Measurements from ENCODE around the gene PLGLB1.
"Not testable (repeated sequence)": the region's sequence is repeated elsewhere in the genome, so short reads cannot be mapped to it uniquely, and the experiment has no call there.

Gene PLGLB1

DNA sequence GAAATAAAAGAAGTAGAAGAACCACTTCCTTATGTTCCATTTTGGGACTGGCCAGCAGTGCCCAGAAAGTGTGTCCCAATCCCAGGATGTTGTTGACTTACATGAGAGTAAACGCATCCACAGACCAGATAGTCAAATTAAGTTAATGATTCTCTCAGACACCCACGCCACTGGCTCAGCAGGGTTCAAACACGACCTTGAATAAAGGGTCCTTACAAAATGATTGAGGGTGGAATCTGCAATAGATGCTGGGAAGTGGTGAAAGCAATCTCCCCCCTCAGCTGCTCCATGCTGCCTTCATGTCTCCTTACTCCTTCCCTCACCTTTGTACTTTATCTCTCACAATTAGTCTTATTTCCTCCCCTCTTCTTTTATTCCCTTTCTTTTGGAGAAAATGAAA is at the start of gene PLGLB1:
Gene PLGLB1 (minus strand): TSS at position 101 of the 400 bp plus-strand sequence. CDS start 61 bp downstream, at position 40.
- not testable (repeated sequence) for DNase-seq

DNA sequence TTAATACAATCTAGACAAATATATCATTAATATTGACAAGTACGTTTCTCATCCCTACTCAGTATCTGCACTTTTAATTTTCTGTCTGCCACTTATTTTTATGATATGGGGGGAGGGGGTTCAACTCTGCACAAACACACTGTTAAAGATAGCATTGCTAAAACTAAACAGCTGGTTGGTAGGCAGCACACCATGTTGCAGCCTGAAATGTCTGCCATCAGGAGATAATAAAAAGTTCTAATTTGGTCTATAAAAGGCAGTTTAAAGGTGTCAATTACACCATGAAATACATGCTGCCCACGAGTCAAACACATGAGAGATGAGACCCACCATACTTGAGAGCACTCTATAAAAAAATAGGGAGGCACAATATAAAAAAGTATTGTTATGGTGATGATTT is 42.7 kb upstream of the PLGLB1 start:
- not testable (repeated sequence) for DNase-seq

DNA sequence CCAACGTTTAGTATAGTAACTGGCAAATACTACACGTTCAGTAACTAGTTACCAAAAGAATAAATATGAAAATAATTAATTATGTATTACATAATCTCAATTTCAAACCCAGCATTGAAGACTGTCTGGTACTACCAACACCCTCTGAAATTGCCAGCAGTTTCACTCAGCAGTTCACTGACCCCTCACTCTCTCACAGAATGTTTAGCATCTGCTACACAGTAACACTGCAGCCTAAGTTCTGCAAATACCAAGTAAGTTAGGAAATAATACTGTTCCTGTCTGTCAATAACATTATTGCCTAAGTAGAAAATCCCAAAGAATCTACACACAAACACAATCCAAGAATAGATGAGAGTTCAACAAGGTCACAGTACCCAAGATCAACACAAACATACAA is 41.8 kb upstream of the PLGLB1 start:
- not testable (repeated sequence) for DNase-seq

DNA sequence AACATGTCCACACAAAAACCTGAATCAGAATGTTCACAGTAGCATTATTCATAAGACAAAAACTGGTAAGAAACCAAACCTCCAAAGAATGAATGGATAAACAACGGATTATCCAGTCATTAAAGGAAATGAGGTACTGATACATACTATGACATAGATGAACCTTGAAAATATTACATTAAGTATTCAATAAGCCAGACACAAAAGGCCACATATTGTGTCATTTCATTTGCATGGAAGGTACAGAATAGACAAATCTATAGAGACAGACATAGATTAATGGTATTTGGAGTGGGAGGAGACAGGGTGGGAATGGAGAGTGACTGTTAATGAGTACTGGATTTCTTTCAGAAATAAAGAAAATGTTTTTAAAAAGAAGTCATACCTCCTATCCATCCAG is 39.9 kb upstream of the PLGLB1 start:
- DNase-seq: not testable (repeated sequence)

DNA sequence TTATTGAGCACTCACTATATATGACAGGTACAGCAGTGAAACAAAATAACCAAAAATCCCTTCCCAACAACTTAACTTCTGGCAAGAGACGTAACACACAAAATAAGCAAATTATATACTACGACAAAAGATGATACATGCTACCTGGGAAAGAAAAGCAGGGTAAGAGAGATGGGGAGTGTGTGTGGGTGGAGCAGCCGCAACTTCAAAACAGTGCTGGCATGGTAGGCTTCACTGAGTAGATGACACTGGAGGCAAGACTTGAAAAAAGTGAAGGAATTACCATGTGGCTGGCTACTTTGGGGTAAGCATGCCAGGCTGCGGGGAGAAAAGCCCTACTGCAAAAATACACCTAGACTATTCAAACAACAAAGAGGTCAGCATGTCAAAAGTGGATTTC is 36.0 kb upstream of the PLGLB1 start:
- DNase-seq: not testable (repeated sequence)

DNA sequence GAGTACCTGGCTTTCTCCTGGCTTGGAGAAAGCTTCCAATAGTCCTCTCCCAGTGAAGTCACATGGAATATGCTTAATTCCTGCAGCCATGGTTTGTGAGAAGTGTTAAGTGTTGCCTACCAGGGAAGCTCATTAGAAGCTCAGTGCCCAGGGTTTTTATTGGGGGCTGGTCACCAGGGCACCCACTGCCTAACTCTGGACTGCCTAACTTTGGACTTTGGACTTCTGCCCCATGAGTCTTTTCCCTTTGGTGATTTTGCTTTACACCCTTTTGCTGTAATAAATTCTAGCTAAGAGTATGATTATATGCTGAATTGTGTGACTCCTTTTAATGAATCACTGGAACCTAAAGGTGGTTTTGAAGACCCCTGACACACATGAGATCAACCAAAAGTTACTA is 35.2 kb upstream of the PLGLB1 start:
- DNase-seq: not testable (repeated sequence)

DNA sequence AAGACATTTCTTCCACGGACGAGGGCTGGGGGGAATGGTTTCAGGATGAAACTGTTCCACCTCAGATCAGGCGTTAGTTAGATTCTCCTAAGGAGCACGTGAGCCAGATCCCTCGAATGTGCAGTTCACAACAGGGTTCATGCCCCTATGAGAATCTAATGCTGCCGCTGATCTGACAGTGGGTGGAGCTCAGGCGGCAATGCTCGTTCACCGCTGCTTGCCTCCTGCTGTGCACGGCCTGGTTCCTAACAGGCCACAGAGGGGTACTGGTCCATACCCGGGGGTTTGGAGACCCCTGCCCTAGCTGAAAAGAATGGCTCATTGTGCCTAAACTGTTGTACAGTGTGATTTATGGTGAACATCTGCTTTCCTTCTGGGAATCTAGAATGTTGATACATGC is 34.8 kb upstream of the PLGLB1 start:
- DNase-seq: not testable (repeated sequence)

DNA sequence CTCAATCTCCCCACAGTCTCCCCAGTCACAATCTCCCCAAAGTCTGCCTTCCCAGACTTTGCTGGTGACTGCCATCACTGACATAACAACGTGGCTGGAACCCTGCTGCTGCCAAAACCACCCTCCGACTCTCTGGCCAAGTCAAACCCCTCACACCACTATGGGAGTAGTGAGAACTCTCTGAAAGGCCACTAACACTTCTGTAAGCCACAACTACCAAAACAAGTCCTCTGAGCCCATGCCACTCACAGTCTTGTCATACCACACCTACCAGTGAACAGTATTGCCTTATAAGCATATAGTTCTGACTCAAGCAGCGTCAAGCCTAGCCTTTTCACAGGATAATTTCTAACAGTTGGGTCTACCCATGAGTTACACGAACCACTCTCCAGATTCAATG is 32.7 kb upstream of the PLGLB1 start:
- not testable (repeated sequence) for DNase-seq

DNA sequence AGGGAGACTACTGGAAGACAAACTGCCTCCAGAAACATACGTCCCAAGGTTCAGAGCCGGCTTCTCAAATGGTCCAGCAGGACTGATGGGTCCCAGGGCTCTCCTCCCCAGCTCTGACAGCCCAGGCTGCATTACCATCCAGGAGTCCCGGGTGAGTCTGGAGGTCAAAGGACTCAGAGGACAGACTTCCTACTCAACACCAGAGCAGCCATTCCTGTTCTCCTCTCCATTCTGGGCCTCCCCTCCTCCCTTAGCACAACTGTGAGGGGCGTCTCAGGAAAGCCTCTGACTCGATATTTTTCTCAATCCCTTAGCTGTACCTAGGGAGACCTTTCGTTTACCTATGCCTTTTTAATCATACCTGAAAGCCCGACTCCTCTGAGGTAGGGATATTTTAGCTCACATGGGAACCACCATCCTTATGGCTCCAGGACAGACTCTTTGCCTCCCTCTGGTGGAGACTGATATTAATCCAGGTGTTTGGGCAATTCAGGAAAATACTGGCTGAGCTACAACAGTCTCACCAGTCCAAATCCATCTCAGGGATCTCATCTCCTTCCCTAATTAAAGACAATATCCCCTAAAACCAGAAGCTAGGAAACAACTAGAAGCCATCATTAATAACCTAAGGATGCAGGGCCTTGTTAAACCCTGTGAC is 19.8 kb upstream of the PLGLB1 start:
- DNase-seq: peak; percentile 3

DNA sequence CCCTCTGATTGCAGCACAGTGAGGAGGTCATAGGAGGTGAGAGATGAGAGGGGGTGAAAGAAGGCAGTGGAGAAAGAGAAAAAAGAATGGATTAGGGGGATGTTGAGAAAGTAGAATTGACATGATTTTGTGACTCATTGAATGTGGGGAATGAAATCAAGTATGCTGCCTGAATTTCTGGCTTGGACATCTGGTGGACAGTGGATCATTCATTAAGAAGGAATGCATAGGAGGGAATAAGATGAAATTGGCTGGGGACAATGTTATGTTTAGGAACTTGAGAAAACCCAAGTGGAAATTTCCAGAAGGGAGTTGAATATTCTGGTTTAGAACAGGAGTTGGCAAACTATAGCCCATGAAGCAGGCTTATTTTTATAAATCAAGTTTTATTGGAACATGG is 7.0 kb upstream of the PLGLB1 start:
- not testable (repeated sequence) for DNase-seq

DNA sequence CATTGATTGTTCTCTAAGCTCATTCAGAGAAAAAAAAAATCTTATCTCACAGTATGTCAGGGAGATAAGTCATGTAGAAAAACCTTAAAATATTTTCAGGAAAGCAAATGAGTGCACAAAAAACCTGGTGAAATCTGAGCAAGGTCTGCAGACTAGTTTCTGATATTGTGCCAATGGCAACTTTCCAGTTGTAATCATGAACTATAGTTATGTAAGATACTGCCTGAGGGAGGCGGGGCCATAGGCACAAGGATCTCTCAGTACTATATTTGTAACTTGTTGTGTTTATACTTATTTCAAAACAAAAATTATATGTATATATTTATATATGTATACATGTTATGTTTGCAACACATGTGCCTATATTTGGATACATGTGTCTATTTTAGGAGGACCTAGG is 5.2 kb upstream of the PLGLB1 start:
- DNase-seq: not testable (repeated sequence)

DNA sequence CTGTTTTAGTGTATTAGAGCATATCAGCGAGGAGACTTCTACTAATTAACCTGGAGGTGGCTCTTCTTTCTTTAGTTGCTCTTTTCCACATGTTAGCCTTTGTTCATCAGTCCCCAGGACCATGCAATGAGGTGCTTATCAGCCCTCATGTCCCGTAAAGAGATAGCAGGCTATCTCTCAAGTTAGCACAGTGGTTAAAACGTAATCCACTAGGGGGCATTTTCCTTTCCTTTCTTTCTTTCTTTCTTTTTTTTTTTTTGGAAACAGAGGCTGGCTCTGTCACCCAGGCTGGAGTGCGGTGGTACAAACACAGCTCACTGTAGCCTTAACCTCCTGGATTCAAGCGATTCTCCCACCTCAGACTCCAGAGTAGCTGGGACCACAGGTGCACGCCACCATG is 4.3 kb upstream of the PLGLB1 start:
- not testable (repeated sequence) for DNase-seq

DNA sequence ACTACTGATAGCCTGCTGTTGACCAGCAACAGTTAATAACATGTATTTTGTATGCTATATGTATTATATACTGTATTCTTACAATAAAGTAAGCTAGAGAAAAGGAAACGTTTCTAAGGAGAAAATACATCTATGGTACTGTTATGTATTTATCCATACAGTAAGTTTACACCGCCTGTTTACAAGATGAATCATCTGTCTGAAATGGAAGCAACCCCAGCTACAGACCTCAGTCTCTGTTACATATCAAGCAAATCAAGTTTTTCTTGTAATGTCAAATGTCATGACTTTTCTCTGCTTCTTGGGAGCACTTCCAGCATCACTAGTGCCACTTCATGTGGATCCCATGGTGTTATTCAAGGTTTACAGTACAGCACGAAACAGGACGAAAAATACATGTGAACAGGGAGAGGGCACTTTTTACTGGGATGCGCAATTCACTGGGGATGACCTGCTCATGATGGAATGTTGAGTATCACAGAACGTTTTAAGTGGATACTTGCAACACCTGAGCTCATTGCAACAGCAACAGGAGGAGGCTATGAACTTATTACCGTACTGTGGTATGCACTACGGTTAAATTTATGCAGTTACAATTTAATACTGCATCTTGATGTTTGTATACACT is 2.5 kb upstream of the PLGLB1 start:
- not testable (repeated sequence) for DNase-seq

DNA sequence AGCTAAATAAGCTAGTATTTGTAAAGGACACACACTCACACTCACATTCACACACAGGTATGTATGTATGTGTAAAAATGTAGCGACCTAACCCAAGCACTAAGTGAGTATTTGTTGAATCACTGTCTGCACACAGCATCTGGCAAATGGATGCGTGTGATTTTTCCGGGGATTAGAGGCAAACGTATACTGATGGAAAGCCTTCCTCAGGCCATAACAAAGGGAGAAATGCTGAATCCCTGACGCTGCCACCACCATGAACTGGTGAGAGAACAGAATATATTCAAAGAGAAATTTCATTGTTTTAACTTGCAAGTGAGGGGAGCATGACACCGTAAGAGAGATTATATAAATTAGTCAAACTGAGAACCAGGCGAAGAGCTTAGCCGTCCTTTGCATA is 601 bp downstream of the PLGLB1 start:
- not testable (repeated sequence) for DNase-seq

DNA sequence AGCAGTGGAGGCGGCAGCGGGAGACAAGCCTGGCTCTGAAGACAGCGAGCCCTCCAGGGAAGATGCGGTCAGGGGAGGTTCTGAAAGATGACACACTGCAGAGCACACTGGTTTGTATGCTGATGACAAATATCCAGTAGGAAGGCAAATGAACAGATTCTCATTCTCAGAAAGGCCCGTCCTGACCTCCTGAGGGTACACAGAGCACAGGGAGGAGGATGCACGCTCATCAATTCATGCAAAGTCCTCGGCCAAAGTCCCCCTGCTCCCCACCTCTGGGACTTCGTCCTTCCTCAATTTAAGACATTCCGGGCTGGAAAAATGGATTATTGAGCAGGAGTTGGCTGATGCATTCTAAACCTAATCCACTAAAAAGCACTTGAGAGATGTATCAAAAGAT is 2.6 kb downstream of the PLGLB1 start:
- not testable (repeated sequence) for DNase-seq

DNA sequence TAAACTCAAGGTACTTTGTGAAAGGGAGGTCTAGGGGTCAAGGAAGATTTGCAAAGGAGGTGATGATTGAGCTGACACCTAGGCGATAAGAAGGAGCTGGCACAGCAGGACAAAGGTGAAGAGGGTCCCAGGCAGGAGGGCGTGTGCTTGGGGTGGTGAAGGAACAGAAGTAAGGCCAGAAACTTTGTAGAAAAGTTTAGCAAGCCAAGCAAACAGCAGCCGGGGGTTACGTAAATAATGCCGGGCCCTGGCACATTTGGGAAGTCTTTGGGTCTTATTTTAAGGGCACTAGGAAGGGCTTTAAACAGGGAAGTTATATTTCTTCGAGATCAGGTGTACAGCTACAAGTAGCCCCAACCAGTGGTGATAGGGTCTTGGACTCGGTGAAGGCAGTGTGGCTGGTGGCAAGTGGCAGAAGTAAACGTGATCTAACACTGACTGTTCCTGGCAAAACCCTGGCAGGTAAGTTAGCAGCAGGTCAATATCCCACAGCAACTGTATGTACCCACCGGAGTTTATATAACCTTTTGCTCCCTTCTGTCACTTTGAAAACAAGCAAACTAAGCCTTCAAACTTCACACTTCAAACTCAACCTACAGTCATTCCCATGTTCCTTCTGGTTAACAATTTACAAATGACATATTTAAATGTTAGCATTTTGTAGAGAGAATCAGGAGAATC is 7.0 kb downstream of the PLGLB1 start:
- not testable (repeated sequence) for DNase-seq

DNA sequence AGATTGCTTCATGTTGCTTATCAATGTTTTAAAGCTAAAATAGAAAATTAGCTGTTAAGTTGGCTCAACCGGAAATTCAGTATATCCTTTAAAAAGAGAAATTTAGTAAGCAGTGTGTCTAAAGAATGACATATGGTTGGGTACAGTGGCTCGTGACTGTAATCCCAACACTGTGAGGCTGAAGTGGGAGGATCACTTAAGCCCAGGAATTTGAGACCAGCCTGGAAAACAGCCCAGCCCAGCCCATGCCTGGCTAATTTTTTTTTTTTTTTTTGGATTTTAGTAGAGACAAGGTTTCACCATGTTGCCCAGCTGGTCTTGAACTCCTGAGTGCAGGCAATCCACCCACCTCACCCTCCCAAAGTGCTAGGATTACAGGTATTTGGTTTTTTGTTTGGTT is 17.2 kb downstream of the PLGLB1 start:
- DNase-seq: not testable (repeated sequence)

Data from activated CD4-positive, alpha-beta T cell treated with anti-CD3 and anti-CD28 coated beads, Interleukin-2, amount 50 U/mL, for 1 hour (primary cell).